ENCODE measurements around the gene RAB44. TPM values are rescaled to one million over a fixed set of nuclear protein-coding genes. Genes with fewer than 3 reads are reported as not detected.

Gene RAB44
- total RNA-seq, 1 experiment from 2014 or later: 0.11 TPM

DNA sequence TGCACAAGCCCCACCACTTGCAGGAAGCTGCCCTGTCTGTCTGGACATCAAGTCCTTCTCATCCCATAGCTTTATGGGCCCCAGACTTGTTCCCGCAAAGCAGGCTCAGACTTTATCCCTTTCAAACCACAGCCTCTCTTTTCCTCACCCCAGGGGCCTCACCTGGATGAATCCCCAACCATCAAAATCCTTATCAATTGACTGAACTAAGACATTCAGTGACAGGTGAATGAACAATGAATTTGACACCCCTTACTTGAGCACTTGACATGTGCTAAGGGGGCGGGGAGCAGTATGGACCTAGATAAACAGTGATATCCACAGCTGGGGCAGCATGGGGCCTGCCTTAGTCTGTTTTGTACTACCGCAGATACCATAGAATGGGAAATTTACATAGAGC is 5.0 kb downstream of the RAB44 start (continued):
- TF ChIP-seq, protein P1, sequence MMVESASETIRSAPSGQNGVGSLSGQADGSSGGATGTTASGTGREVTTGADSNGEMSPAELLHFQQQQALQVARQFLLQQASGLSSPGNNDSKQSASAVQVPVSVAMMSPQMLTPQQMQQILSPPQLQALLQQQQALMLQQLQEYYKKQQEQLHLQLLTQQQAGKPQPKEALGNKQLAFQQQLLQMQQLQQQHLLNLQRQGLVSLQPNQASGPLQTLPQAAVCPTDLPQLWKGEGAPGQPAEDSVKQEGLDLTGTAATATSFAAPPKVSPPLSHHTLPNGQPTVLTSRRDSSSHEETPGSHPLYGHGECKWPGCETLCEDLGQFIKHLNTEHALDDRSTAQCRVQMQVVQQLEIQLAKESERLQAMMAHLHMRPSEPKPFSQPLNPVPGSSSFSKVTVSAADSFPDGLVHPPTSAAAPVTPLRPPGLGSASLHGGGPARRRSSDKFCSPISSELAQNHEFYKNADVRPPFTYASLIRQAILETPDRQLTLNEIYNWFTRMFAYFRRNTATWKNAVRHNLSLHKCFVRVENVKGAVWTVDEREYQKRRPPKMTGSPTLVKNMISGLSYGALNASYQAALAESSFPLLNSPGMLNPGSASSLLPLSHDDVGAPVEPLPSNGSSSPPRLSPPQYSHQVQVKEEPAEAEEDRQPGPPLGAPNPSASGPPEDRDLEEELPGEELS (CRISPR knock-in tag; IDR thresholded peaks at IDR 0.05): no peak
- TF ChIP-seq, protein P2, sequence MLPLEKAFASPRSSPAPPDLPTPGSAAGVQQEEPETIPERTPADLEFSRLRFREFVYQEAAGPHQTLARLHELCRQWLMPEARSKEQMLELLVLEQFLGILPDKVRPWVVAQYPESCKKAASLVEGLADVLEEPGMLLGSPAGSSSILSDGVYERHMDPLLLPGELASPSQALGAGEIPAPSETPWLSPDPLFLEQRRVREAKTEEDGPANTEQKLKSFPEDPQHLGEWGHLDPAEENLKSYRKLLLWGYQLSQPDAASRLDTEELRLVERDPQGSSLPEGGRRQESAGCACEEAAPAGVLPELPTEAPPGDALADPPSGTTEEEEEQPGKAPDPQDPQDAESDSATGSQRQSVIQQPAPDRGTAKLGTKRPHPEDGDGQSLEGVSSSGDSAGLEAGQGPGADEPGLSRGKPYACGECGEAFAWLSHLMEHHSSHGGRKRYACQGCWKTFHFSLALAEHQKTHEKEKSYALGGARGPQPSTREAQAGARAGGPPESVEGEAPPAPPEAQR (CRISPR knock-in tag; IDR thresholded peaks at IDR 0.05): no peak

DNA sequence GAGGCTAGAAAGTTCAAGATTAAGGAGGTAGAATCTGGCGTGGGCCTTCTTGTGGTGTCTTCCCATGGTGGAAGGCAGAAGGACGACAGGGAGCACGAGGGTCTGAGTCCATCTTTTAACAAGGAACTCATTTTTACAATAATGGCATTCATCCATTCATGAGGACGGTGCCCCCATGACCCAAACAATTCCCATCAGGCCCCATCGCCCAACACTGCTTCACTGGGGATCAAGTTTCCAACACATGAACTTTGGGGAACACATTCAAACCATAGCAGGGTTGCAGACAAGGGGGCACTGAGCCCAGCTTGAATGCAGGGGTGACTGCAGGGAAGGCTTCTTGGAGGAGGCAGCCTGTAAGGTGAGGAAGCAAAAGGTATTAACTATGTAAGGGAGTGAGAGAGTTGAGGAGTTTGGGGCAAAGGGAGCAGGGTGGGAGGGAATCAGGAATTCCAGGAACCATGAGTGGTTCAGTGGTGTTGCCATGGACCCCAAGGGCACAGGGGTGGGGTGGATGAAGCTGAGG is 5.5 kb downstream of the RAB44 start:
- H3K27me3 Mint-ChIP-seq (ENCODE audit: low read depth): no peaks in the 10 kb centered on the region
- no peaks in the 10 kb centered on the region for H3K36me3 Mint-ChIP-seq
- no peaks in the 10 kb centered on the region for H3K4me1 Mint-ChIP-seq
- CTCF ChIA-PET: no interaction called here
- no peak for ATAC-seq
- H3K9me3 Mint-ChIP-seq: no peaks in the 10 kb centered on the region
- POLR2A ChIA-PET: no interaction called here
- H3K27ac Mint-ChIP-seq: no peak overlapping the region
- DNase-seq (ENCODE audit: low spot score): no peak
- no peak overlapping the region for H3K4me3 Mint-ChIP-seq
- TF ChIP-seq, protein P3, sequence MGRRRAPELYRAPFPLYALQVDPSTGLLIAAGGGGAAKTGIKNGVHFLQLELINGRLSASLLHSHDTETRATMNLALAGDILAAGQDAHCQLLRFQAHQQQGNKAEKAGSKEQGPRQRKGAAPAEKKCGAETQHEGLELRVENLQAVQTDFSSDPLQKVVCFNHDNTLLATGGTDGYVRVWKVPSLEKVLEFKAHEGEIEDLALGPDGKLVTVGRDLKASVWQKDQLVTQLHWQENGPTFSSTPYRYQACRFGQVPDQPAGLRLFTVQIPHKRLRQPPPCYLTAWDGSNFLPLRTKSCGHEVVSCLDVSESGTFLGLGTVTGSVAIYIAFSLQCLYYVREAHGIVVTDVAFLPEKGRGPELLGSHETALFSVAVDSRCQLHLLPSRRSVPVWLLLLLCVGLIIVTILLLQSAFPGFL (CRISPR knock-in tag; IDR thresholded peaks at IDR 0.05; ENCODE audit: borderline replicate concordance): no peak
- TF ChIP-seq TEAD4 (CRISPR knock-in tag; IDR thresholded peaks at IDR 0.05): no peak
- TF ChIP-seq, protein P4, sequence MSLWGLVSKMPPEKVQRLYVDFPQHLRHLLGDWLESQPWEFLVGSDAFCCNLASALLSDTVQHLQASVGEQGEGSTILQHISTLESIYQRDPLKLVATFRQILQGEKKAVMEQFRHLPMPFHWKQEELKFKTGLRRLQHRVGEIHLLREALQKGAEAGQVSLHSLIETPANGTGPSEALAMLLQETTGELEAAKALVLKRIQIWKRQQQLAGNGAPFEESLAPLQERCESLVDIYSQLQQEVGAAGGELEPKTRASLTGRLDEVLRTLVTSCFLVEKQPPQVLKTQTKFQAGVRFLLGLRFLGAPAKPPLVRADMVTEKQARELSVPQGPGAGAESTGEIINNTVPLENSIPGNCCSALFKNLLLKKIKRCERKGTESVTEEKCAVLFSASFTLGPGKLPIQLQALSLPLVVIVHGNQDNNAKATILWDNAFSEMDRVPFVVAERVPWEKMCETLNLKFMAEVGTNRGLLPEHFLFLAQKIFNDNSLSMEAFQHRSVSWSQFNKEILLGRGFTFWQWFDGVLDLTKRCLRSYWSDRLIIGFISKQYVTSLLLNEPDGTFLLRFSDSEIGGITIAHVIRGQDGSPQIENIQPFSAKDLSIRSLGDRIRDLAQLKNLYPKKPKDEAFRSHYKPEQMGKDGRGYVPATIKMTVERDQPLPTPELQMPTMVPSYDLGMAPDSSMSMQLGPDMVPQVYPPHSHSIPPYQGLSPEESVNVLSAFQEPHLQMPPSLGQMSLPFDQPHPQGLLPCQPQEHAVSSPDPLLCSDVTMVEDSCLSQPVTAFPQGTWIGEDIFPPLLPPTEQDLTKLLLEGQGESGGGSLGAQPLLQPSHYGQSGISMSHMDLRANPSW (CRISPR knock-in tag; conservative IDR thresholded peaks at IDR 0.05; ENCODE audit: low read depth): no peak
- TF ChIP-seq FOXJ3 (CRISPR knock-in tag; IDR thresholded peaks at IDR 0.05; ENCODE audit: borderline replicate concordance): no peak
- no peak for TF ChIP-seq ZBTB21 (CRISPR knock-in tag; IDR thresholded peaks at IDR 0.05; ENCODE audit: borderline replicate concordance)
- TF ChIP-seq FOXP1 (CRISPR knock-in tag; IDR thresholded peaks at IDR 0.05; ENCODE audit: borderline replicate concordance): no peak
- TF ChIP-seq, protein P2 (CRISPR knock-in tag; IDR thresholded peaks at IDR 0.05): no peak
- no peak for TF ChIP-seq MYBL2 (CRISPR knock-in tag; IDR thresholded peaks at IDR 0.05)

DNA sequence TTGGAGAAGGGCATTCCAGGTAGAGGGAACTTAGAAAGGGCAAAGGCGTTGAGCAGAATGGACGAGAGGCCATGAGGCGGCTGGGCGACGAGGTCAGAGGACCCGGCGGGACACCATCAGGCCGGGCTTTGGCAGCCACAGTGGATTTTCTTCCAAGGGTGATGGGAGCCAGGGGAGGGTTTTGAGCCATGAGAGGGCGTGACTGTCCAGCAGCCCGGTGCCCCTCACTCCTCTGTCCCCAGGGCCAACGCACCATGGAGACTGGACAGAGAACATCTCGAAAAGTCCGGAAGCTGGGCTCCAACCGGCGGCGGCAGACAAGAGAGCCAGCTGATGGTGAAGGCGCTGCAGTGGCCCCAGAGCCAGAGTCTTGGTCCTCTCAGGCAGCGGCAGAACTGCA is 6.4 kb downstream of the RAB44 start:
- no peak overlapping the region for H3K4me3 Mint-ChIP-seq
- POLR2A ChIA-PET: no interaction called here
- H3K9me3 Mint-ChIP-seq: no peaks in the 10 kb centered on the region
- TF ChIP-seq EMX1 (CRISPR knock-in tag; IDR thresholded peaks at IDR 0.05): no peak
- TF ChIP-seq, protein P5, sequence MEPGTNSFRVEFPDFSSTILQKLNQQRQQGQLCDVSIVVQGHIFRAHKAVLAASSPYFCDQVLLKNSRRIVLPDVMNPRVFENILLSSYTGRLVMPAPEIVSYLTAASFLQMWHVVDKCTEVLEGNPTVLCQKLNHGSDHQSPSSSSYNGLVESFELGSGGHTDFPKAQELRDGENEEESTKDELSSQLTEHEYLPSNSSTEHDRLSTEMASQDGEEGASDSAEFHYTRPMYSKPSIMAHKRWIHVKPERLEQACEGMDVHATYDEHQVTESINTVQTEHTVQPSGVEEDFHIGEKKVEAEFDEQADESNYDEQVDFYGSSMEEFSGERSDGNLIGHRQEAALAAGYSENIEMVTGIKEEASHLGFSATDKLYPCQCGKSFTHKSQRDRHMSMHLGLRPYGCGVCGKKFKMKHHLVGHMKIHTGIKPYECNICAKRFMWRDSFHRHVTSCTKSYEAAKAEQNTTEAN (CRISPR knock-in tag; IDR thresholded peaks at IDR 0.05): no peak
- no peak for TF ChIP-seq SP1 (CRISPR knock-in tag; conservative IDR thresholded peaks at IDR 0.05)
- TF ChIP-seq, protein P4 (CRISPR knock-in tag; conservative IDR thresholded peaks at IDR 0.05; ENCODE audit: low read depth): no peak
- no peak for TF ChIP-seq TCF7 (CRISPR knock-in tag; IDR thresholded peaks at IDR 0.05; ENCODE audit: low read depth)
- TF ChIP-seq, protein P6, sequence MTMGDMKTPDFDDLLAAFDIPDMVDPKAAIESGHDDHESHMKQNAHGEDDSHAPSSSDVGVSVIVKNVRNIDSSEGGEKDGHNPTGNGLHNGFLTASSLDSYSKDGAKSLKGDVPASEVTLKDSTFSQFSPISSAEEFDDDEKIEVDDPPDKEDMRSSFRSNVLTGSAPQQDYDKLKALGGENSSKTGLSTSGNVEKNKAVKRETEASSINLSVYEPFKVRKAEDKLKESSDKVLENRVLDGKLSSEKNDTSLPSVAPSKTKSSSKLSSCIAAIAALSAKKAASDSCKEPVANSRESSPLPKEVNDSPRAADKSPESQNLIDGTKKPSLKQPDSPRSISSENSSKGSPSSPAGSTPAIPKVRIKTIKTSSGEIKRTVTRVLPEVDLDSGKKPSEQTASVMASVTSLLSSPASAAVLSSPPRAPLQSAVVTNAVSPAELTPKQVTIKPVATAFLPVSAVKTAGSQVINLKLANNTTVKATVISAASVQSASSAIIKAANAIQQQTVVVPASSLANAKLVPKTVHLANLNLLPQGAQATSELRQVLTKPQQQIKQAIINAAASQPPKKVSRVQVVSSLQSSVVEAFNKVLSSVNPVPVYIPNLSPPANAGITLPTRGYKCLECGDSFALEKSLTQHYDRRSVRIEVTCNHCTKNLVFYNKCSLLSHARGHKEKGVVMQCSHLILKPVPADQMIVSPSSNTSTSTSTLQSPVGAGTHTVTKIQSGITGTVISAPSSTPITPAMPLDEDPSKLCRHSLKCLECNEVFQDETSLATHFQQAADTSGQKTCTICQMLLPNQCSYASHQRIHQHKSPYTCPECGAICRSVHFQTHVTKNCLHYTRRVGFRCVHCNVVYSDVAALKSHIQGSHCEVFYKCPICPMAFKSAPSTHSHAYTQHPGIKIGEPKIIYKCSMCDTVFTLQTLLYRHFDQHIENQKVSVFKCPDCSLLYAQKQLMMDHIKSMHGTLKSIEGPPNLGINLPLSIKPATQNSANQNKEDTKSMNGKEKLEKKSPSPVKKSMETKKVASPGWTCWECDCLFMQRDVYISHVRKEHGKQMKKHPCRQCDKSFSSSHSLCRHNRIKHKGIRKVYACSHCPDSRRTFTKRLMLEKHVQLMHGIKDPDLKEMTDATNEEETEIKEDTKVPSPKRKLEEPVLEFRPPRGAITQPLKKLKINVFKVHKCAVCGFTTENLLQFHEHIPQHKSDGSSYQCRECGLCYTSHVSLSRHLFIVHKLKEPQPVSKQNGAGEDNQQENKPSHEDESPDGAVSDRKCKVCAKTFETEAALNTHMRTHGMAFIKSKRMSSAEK (CRISPR knock-in tag; IDR thresholded peaks at IDR 0.05; ENCODE audit: borderline replicate concordance): no peak

More for the DNA sequence above, 6.4 kb downstream of the RAB44 start:
- ATAC-seq (no peak), DNase-seq (ENCODE audit: low spot score) (no peak)
- H3K36me3 Mint-ChIP-seq: no peaks in the 10 kb centered on the region
- H3K27ac Mint-ChIP-seq: no peak overlapping the region
- CTCF ChIA-PET: interaction anchor here (1.1 kb wide), 1 partner anchor 89 kb away, joined by 6 read pairs; no protein-coding TSS in a partner anchor
- no peaks in the 10 kb centered on the region for H3K4me1 Mint-ChIP-seq
- no peaks in the 10 kb centered on the region for H3K27me3 Mint-ChIP-seq (ENCODE audit: low read depth)

All from WTC11 (cell line).